ENCODE results near the gene FAIM2.

The FAIM2 gene

GRCh38 chr12:49877066-49877465 is 26.6 kb downstream of the FAIM2 start:
- no peak for DNase-seq

- no peak for DNase-seq
These were observed 27.6 kb downstream of the FAIM2 start for GRCh38 chr12:49876070-49876469.

DNA sequence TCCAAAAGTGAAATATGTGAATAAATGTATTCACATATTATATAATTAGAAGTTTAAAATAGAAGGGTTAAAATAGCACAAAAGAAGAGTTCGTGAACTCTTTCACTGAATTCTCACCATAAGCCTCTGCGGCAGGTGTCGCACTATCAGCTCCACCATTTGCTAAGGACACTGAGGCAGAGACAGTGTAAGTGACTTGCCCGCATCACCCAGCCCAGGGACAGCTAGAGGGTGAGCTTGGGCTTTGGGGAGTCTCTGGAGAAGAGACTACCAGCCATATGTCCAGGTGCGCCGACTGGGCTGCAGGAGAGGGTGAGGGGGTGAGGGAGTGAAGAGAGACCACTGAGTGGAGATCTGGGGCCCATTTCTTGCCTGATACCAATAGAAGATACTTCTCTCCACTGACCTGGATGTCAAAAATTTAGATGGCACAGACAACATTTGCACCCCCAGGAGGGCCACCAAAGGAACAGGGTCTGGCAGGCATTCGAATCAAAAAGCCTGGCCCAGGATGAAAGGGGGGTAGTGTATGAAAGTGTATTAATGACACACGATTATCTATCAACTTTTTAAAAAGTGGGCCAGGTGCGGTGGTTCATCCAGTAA is 28.5 kb downstream of the FAIM2 start:
- no peak for DNase-seq

GRCh38 chr12:49874142-49874897 is 29.4 kb downstream of the FAIM2 start:
- no peak for DNase-seq

GRCh38 chr12:49873361-49873934 is 30.3 kb downstream of the FAIM2 start:
- DNase-seq: peak; percentile 25

GRCh38 chr12:49872781-49873181 is 30.9 kb downstream of the FAIM2 start:
- peak; percentile 34 for DNase-seq

DNA sequence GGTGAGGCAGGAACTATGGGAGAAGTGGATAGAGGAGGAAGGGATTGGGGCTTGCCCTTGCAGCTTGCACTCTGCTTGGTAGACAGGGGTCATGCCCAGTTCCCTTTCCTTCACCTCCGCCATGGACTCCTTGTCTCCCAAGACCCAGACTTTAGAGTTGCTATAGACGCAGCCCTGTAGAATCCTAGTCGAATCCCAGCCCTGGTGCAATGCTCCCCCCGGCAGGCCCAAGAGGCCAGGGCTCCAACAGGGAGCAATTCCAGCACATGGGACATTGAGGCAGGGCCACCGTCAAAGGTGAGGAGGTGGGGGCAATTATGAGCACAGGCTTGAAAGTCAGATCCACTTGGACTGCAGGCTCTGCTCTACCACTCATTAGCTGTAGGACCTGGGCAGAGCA is 31.3 kb downstream of the FAIM2 start:
- no peak for DNase-seq

GRCh38 chr12:49871811-49872251 is 31.9 kb downstream of the FAIM2 start:
- DNase-seq: peak; percentile 23

GRCh38 chr12:49871263-49871561 is 32.5 kb downstream of the FAIM2 start:
- DNase-seq: no peak

- no peak for DNase-seq
These were observed 33.0 kb downstream of the FAIM2 start for GRCh38 chr12:49870501-49871262.

- no peak for DNase-seq
These were observed 33.7 kb downstream of the FAIM2 start for GRCh38 chr12:49869816-49870500.

GRCh38 chr12:49868952-49869815 is 34.5 kb downstream of the FAIM2 start:
- peak; percentile 96 for DNase-seq

GRCh38 chr12:49868449-49868848 is 35.3 kb downstream of the FAIM2 start:
- no peak for DNase-seq

DNA sequence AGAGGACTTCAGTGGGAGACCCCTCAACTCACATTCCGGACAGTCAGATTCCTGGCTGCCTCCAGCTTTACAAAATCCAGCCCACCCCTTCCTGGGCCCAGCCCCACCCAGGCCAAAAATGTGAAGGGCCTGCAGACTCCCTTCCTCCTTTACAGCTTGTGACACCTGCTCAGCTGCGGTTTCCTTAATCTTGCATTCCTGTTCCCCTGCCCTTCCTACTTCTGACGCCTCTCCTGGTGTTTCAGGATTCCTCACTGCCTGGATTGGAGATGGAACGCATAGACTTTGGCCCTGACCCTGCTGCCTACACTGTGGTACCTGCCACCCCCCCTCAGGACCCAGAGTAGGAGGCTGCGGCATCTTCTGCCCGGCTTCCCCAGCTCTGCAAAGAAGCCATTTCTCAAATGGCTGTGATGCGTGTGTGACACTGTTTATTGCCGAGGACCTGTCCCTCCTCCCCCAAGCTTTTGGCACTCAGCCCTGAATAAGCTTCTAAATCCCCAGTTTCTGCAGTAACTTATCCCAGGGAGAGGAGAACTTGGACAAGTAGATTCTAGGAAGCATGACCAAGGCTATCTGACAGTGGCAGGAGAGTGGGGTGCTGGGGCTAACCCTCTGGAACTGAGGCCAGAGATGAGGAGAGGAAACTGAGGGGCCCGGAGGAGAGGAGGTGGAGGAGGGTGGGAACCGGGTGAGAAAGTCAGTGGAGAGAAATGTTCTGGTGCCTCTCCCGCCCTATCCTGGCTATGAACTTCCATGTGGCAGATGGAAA is 35.9 kb downstream of the FAIM2 start:
- DNase-seq: no peak

DNA sequence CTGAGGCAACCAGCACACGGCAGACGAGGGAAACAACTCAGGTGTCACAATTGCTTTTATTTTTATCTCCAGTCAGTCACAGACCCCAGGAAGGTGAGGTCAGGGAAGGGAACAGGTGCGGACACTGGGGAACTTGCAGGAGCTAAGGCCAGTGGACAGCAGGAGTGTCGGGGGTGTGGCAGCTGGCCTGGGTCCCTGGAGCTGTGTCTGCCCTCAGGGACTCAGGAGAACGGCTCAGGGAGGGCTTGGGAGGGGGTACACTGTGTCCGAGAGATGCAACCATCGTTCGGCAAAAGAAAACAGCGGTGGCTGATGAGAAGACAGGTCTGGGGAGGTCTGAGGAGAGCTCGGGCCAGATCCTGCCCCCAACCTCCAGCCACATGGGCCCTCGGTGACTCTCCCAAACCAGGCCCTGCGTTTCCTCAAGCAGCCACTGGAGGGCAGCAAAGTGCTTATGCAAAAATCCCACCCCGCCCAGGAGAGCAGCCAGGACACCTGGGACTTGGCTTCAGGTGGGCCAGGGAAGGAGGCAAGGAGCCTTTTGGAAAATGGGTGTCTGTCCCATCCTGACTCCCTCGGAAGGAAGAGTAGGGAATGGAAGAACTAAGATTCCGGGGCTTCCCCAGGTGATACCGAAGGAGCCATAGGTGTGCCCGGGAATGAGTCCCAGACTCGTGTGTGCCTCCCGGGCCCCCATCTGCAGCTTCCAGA is 36.7 kb downstream of the FAIM2 start:
- peak; percentile 57 for DNase-seq

DNA sequence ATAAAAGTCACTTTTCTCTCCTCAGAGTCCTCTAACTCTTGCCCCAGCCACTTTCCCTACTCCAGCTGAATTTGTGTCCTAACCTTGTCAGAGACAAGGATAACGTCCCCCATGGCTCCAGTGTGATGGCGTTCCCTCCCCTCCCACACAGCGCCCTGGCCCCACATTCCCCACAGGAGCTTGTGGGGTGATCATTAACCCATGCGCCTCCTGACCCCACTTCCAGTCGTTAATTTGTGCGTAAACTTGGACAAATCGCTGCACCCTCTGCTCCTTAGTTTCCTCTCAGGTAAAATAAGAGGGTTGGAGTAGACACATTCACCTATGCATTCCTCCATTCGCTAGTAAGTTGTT is 37.9 kb downstream of the FAIM2 start:
- DNase-seq: no peak

DNA sequence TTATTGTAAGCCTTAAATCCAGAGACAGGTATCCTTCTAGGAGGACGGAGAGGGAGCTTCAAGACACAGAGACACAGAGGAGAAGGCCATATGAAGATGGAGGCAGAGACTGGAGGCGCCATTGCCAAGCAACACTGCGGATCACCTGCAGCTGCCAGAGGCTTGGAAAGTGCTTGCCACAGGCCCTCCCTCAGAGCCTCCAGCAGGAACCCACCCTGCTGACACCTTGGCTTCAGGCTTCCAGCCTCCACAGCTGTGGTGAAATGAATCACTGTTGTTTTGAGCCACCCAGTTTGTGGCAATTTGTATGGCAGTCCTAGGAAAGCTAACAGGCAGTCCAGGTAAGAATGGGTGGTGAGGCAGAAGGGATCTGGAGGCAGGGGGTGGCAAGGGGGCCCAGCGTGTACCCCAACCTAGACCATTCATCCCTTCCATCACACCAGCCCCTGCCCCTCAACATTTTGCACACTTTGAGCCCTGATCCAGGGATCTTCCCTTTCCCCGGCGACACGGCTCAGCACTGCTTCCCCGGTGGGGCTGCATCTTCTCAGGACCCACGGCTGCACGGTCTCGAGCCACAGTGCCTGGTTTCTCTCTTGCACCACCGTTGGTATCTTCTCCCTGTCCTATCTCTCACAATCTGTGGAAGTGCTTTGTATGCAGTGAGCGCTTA is 38.5 kb downstream of the FAIM2 start:
- no peak for DNase-seq

- no peak for DNase-seq
These were observed 39.0 kb downstream of the FAIM2 start for GRCh38 chr12:49864798-49865090.

GRCh38 chr12:49863946-49864797 is 39.5 kb downstream of the FAIM2 start:
- DNase-seq: no peak

All from EL (cell line).